HepG2 (cell line): ENCODE measurements around the gene GNB3. TPM values are rescaled to one million over a fixed set of nuclear protein-coding genes. Genes with fewer than 3 reads are reported as not detected.

ENCODE experiments used
- ATF7 ChIP-seq, 2 experiments: fragments of 450-650 bp in 1 of 2; sonication (generic) in 1 of 2; formaldehyde crosslinking in 1 of 2; IDR thresholded peaks; 2 replicates each; pipeline versions ENCODE4 v1.4.0 to v1.6.1; 2016 to 2020; ENCODE audit warnings: antibody characterized with exemption in 1 of 2, mild to moderate bottlenecking in 1 of 2, missing genetic modification reagents in 1 of 2
- CTCF ChIP-seq: sonication (generic); formaldehyde crosslinking; IDR thresholded peaks from 2 replicates; pipeline ENCODE4 v1.5.0; 2020; ENCODE audit warnings: mild to moderate bottlenecking, missing genetic modification reagents, moderate library complexity
- FOXK1 ChIP-seq: sonication (generic); formaldehyde crosslinking; IDR thresholded peaks from 2 replicates; pipeline ENCODE4 v1.4.0; 2020; ENCODE audit warnings: low read depth, missing genetic modification reagents, borderline replicate concordance
- HES4 ChIP-seq: sonication (generic); formaldehyde crosslinking; IDR thresholded peaks from 2 replicates; pipeline ENCODE4 v1.9.0; 2021; ENCODE audit warnings: mild to moderate bottlenecking, missing genetic modification reagents, borderline replicate concordance
- HOXD1 ChIP-seq: sonication (generic); formaldehyde crosslinking; IDR thresholded peaks from 2 replicates; pipeline ENCODE4 v1.5.0; 2020; ENCODE audit warnings: missing genetic modification reagents
- ISL2 ChIP-seq: sonication (generic); formaldehyde crosslinking; IDR thresholded peaks from 2 replicates; pipeline ENCODE4 v1.5.0; 2020; ENCODE audit warnings: missing genetic modification reagents
- KLF6 ChIP-seq: IDR thresholded peaks from 2 replicates; pipeline ENCODE4 v1.8.0; 2016; ENCODE audit warnings: missing biosample characterization, missing genetic modification reagents
- NAIF1 ChIP-seq: sonication (generic); formaldehyde crosslinking; IDR thresholded peaks from 2 replicates; pipeline ENCODE4 v1.5.0; 2020; ENCODE audit warnings: mild to moderate bottlenecking, missing genetic modification reagents, borderline replicate concordance
- NR2F1 ChIP-seq, 2 experiments: fragments of 450-650 bp in 1 of 2; formaldehyde crosslinking in 1 of 2; IDR thresholded peaks; 2 replicates each; pipeline versions ENCODE4 v1.5.0 to v1.6.1; 2016 to 2020; ENCODE audit warnings: mild to moderate bottlenecking in 1 of 2, missing compliant biosample characterization in 1 of 2, missing genetic modification reagents in 1 of 2, moderate library complexity in 1 of 2
- PATZ1 ChIP-seq: sonication (generic); formaldehyde crosslinking; IDR thresholded peaks from 2 replicates; pipeline ENCODE4 v1.4.0; 2020; ENCODE audit warnings: missing genetic modification reagents
- SSRP1 ChIP-seq: IDR thresholded peaks from 2 replicates; pipeline ENCODE4 v1.6.1; 2016; ENCODE audit warnings: control low read depth
- TEAD3 ChIP-seq: optimal IDR thresholded peaks from 2 replicates; pipeline ENCODE3; 2016; ENCODE audit warnings: borderline replicate concordance
- ZBTB38 ChIP-seq: sonication (generic); formaldehyde crosslinking; IDR thresholded peaks from 2 replicates; pipeline ENCODE4 v1.5.1; 2020; ENCODE audit warnings: mild to moderate bottlenecking, missing genetic modification reagents
- ZBTB4 ChIP-seq: sonication (generic); formaldehyde crosslinking; IDR thresholded peaks from 2 replicates; pipeline ENCODE4 v1.4.0; 2020; ENCODE audit warnings: missing genetic modification reagents, mild to moderate bottlenecking, borderline replicate concordance
- ZC3H13 ChIP-seq: sonication (generic); formaldehyde crosslinking; IDR thresholded peaks from 2 replicates; pipeline ENCODE4 v1.8.1; 2023; ENCODE audit warnings: mild to moderate bottlenecking, missing genetic modification reagents, moderate library complexity
- ZNF263 ChIP-seq: sonication (generic); formaldehyde crosslinking; IDR thresholded peaks from 2 replicates; pipeline ENCODE4 v1.4.0; 2020; ENCODE audit warnings: missing genetic modification reagents
- ZNF414 ChIP-seq: sonication (generic); formaldehyde crosslinking; IDR thresholded peaks from 2 replicates; pipeline ENCODE4 v1.5.0; 2020; ENCODE audit warnings: missing genetic modification reagents
- ZNF558 ChIP-seq: sonication (generic); formaldehyde crosslinking; IDR thresholded peaks from 2 replicates; pipeline ENCODE4 v1.9.0; 2022; ENCODE audit warnings: mild to moderate bottlenecking, missing genetic modification reagents, borderline replicate concordance
- ZNF607 ChIP-seq: sonication (generic); formaldehyde crosslinking; IDR thresholded peaks from 2 replicates; pipeline ENCODE4 v1.5.1; 2020; ENCODE audit warnings: missing genetic modification reagents, mild to moderate bottlenecking, borderline replicate concordance
- ZNF749 ChIP-seq: sonication (generic); formaldehyde crosslinking; IDR thresholded peaks from 2 replicates; pipeline ENCODE4 v1.8.0; 2022; ENCODE audit warnings: mild to moderate bottlenecking, missing genetic modification reagents, moderate library complexity, borderline replicate concordance
- ZNF777 ChIP-seq: sonication (generic); formaldehyde crosslinking; IDR thresholded peaks from 2 replicates; pipeline ENCODE4 v1.4.0; 2020; ENCODE audit warnings: missing genetic modification reagents
- polyA plus RNA-seq, 8 experiments: library from polyadenylated mRNA; depleted of rRNA in 3 of 8; stranded (reverse) in 7 of 8; unstranded in 1 of 8; fragments of >200 nt; fragmentation: Illumina TruSeq in 4 of 8; extraction: Trizol in 4 of 8; gene quantifications; 2 replicates each; pipeline versions ENCODE4 v1.2.1 to v1.2.3, GENCODE V29; 2011 to 2016; ENCODE audit warnings: low read depth in 4 of 8, missing spikeins in 1 of 8, mixed read lengths in 1 of 8; ENCODE audit not compliant: insufficient read depth in 1 of 8
- total RNA-seq, 5 experiments: library from RNA; depleted of rRNA; stranded (reverse); fragments of >200 nt; fragmentation: Illumina TruSeq; extraction: Trizol; gene quantifications; 2 replicates each; pipeline ENCODE4 v1.2.3, GENCODE V29; 2016; ENCODE audit warnings: low read depth in 1 of 5

GNB3 gene
- total and polyA plus RNA-seq, 2 of the 13 experiments (the other 11 are each of a cell fraction or from before 2014, with no cell fraction given): 1.3 to 3.6 TPM

- no peak for TF ChIP-seq ZNF414 (CRISPR knock-in tag)
- no peak for TF ChIP-seq ATF7 (IDR thresholded peaks at IDR 0.05)
- no peak for TF ChIP-seq ATF7 (CRISPR knock-in tag; IDR thresholded peaks at IDR 0.05)
- TF ChIP-seq CTCF (CRISPR knock-in tag): peak; percentile 38; the same call in 1 of the 2 replicates
- TF ChIP-seq ZNF749: no peak
- TF ChIP-seq ZNF558: no peak
- TF ChIP-seq ZBTB38 (CRISPR knock-in tag): peak; percentile 57; the same call in 1 of the 2 replicates
- no peak for TF ChIP-seq TEAD3
- TF ChIP-seq ISL2 (CRISPR knock-in tag): peak; percentile 58
- no peak for TF ChIP-seq SSRP1
- TF ChIP-seq HES4 (CRISPR knock-in tag): no peak
- TF ChIP-seq KLF6 (CRISPR knock-in tag): no peak
- TF ChIP-seq ZBTB4 (CRISPR knock-in tag): no peak
- no peak for TF ChIP-seq HOXD1 (CRISPR knock-in tag)
- no peak for TF ChIP-seq ZC3H13 (CRISPR knock-in tag)
- no peak for TF ChIP-seq NAIF1 (CRISPR knock-in tag)
- TF ChIP-seq PATZ1 (CRISPR knock-in tag): 0 out of 2 replicates have a peak, but pooled peaks have one; percentile 30
- no peak for TF ChIP-seq FOXK1 (CRISPR knock-in tag)
- no peak for TF ChIP-seq NR2F1 (CRISPR knock-in tag; IDR thresholded peaks at IDR 0.05)
- no peak for TF ChIP-seq ZNF777 (CRISPR knock-in tag)
- no peak for TF ChIP-seq ZNF607 (CRISPR knock-in tag)
- TF ChIP-seq ZNF263 (CRISPR knock-in tag): peak; percentile 51; the same call in 1 of the 2 replicates
Observed at GRCh38 chr12:6829536-6830220, 11.0 kb upstream of the GNB3 start (continued).
